Neural cell (in vitro differentiated cells): ENCODE measurements around the gene RALA.

Source experiments
- CTCF ChIP-seq: fragments of 450-650 bp; IDR thresholded peaks from 2 replicates; pipeline ENCODE4 v1.5.1; 2014; ENCODE audit warnings: antibody characterized with exemption, mild to moderate bottlenecking, moderate library complexity; ENCODE audit not compliant: poor library complexity, severe bottlenecking
- EP300 ChIP-seq: fragments of 450-650 bp; conservative IDR thresholded peaks from 2 replicates; pipeline ENCODE4 v1.6.1; 2014; ENCODE audit warnings: antibody characterized with exemption, mild to moderate bottlenecking, moderate library complexity; ENCODE audit not compliant: poor library complexity, severe bottlenecking
- EZH2 ChIP-seq: fragments of 200-600, 300-800 bp; shearing (Covaris generic), sonication (generic); IDR thresholded peaks from 2 replicates; pipeline ENCODE4 v1.6.1; 2014; ENCODE audit warnings: antibody characterized with exemption, low read length, borderline replicate concordance, mild to moderate bottlenecking; ENCODE audit not compliant: insufficient read depth, poor library complexity, severe bottlenecking
- RAD21 ChIP-seq: fragments of 450-650 bp; conservative IDR thresholded peaks from 2 replicates; pipeline ENCODE4 v1.6.1; 2014; ENCODE audit warnings: antibody characterized with exemption, mild to moderate bottlenecking, moderate library complexity
- SMC3 ChIP-seq: fragments of 450-650 bp; conservative IDR thresholded peaks from 2 replicates; pipeline ENCODE4 v1.6.1; 2014; ENCODE audit warnings: antibody characterized with exemption, mild to moderate bottlenecking, moderate library complexity; ENCODE audit not compliant: poor library complexity

GRCh38 chr7:39633563-39634477 is 10.4 kb downstream of the RALA start:
- TF ChIP-seq SMC3 = no peak
- no peak for TF ChIP-seq CTCF
- TF ChIP-seq EZH2 = no peak
- no peak for TF ChIP-seq EP300
- no peak for TF ChIP-seq RAD21
